OCI-M2 (cell line): ENCODE data around the gene APMAP.
"Not testable (repeated sequence)": the region's sequence is repeated elsewhere in the genome, so short reads cannot be mapped to it uniquely, and the experiment has no call there.

Experiments used
- DNase-seq: peaks from one replicate; lab custom pipeline; 2025; ENCODE audit not compliant: unreplicated experiment; lab: John Stamatoyannopoulos, UW

APMAP gene

GRCh38 chr20:24954151-24954550 is 38.4 kb downstream of the APMAP start:
- DNase-seq = no peak

GRCh38 chr20:24953621-24954133 is 38.9 kb downstream of the APMAP start:
- DNase-seq = no peak

GRCh38 chr20:24953209-24953575 is 39.4 kb downstream of the APMAP start:
- no peak for DNase-seq

- DNase-seq = no peak
Observed at GRCh38 chr20:24952376-24953208, 40.0 kb downstream of the APMAP start.

DNA sequence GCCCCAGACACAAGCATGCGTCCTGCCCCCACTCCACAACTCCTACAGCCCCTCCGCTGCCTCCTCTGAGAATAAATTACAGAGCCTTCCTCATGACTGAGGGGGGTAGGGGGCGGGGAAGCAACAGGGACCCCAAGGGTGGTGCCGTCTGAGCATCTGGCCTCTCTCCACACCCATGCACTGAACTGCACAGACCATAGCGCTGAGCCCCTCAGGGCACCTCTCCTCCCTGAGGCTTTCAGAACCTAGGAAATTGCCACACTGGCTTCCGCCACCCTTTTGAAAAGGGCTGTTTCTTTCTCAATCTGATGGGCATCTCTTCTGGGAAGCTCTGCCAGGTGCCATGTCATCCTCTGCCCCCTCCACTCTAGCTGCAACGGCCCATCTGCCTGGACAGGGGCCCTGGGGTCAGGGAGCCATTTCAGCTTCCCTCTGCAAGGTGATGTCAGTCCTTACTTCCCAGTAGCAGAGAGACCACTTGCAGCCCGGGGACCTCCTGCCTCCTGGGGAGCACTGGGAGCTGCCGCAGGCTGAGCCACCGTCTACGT is 40.9 kb downstream of the APMAP start:
- DNase-seq = no peak

DNA sequence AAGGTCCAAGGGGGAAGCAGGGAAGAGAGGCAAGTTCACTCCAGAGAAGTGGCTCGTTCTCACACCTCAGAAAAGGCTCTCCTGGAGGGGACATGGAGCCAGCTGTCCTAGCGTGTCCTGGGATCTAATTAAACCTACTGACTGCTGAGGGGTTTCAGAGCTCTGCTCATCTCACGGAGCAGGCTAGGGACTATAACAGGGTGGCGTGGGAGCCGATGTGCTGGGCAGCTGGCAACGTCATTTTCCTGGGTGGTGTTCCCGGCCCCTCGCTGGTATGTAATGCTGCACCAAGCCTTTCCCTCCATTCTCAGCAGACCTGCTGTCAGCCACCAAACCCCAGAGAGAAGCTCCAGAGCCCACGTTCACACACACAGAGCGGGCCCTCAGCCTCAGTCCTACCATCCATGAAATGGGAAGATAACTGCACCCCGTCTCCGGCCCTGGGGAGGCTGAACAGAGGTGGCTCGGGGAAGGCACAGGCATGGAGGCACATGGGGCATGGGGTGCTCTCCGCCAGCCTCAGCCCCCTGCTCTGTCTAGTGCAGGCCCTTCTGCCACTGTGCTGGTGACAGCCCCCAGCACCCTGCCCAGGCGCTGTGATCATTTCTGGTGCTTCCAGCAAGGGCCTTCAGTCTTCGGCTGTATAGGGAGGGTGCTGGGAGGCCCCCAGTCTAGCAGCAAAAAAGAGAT is 41.6 kb downstream of the APMAP start:
- DNase-seq = no peak

DNA sequence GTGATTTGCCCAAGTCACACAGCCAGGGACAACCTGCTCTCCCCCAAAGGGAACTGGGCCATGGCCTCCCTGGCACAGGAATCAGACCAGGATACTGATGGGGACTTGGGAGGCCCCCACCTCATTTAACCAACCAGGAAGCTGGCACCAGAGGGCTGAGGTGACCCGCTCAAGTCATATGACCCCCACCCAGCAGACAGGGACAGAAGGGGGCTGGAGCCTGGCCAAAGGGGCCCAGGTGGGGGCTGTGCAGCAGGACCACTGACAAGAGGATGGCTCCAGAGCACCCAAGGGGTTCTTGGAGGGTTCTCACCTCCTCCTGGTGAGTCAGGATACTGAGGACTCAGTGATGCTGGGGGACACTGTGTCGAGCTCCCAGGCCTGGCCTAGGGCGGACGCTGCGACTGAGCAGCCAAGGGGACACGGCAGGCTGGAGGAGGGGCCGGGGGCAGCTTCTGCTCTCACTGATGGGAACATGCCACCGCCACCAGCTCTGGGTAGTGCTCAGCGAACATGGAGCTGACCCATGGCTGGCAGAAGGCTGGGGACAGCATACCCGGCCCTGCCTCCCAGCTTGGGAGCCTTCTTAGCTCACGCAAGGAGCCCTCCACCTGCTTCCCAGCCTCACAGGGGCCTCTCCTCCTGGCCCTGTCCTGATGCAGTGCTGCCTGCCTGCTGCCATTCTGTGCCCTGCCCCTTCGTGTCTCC is 42.3 kb downstream of the APMAP start:
- no peak for DNase-seq

GRCh38 chr20:24949756-24950127 is 42.8 kb downstream of the APMAP start:
- DNase-seq = no peak

- DNase-seq = no peak
Observed at GRCh38 chr20:24948939-24949679, 43.4 kb downstream of the APMAP start, which contains the start of gene CST7. Gene CST7, plus strand, starts transcription at chr20:24949269. Its CDS starts 237 bp downstream, at chr20:24949506.

GRCh38 chr20:24948396-24948938 is 44.1 kb downstream of the APMAP start:
- not testable (repeated sequence) for DNase-seq

- not testable (repeated sequence) for DNase-seq
Observed at GRCh38 chr20:24946376-24946775, 46.2 kb downstream of the APMAP start.

DNA sequence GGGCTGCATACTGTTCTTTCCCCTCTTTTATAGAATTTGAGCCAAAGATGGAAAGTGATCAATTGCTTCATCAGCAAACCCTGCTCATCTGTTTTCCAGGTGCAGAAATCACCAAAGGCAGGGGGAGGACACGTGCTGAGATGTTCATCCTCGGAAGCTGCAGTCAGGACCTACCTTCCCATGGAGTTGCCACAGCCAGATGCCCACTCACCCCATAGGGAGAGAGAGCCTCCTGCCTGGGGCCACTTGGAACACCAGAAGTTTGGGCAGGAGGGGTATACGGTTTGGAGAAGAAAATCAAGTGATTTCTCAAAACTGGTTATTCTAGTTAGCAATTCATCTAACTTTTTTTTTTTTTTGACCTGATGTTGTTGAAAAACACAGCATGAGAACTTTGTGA is 48.8 kb downstream of the APMAP start:
- no peak for DNase-seq

DNA sequence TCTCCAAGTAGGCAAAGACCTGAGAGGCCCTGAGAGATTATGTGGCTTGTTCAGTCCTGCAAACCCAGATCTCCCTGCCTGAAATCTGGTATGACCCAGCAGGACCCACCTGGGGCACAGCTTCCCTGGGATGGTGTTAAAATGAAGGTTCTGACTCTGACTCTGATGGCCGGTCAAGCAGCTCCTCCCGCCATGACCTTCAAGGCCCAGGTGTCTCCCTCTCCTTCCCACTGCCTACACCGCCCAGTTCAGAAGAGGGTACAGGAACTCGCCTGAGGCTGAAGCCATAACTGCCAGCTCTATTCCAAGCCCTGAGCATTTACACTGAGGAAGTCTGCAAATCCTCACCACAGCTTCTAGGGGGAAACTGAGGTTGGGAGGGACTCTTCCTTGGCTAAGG is 49.4 kb downstream of the APMAP start:
- DNase-seq = no peak

DNA sequence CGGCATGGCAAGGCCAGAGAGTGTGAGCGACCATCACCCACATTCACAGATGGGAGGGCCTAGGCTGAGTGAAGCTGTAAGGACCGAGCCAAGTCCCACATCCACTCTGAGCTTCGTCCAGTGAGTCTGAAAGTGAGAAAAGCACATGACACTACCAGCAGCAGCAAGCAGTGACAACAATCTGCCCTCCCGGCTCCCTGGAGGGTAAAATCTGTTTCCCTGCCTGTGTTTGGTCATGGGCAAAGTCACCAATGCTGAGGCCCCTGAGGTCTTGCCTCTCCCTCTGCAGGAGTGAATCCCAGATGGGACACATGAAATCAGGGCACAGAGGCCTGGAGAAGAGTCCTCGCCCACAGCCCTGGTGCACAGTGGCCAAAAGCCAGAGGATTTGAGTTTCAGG is 49.9 kb downstream of the APMAP start:
- no peak for DNase-seq

DNA sequence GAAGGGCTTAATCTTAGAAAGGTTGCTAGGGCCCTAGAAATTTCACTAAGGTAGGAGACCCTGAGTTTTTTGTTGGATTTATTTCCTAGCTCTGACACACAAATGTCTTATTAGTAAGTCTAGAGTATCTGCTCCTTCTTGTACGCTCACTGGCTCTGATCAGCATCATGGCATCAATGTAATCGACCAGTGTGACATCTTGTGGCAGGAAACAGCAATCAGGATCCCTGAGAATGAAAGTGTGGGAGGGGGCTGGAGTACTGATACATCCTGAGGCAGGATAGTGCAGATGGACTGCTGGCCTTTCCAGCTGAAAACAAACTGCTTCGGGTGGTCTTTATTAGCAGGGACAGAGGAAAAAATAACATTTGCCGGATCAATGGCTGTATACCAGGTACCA is 53.5 kb downstream of the APMAP start:
- DNase-seq = no peak

GRCh38 chr20:24938498-24938897 is 54.1 kb downstream of the APMAP start:
- no peak for DNase-seq

DNA sequence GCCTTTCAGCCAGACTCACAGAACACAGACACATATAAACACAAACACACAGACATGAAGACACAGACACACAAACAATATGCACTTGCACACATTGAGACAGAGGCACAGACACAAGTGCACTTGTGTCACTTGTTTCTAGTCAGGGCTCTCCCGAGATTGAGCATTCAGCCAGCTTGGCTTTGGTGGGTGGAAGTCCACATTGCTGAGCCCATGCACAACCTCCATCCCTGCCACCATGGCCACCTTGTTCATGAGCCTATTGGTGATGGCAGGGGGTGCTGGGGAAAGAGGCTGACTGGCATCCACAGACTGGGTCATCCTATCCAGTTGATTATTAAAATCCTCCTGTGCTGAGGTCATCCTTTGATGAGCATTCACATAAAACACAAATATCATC is 55.0 kb downstream of the APMAP start:
- no peak for DNase-seq

DNA sequence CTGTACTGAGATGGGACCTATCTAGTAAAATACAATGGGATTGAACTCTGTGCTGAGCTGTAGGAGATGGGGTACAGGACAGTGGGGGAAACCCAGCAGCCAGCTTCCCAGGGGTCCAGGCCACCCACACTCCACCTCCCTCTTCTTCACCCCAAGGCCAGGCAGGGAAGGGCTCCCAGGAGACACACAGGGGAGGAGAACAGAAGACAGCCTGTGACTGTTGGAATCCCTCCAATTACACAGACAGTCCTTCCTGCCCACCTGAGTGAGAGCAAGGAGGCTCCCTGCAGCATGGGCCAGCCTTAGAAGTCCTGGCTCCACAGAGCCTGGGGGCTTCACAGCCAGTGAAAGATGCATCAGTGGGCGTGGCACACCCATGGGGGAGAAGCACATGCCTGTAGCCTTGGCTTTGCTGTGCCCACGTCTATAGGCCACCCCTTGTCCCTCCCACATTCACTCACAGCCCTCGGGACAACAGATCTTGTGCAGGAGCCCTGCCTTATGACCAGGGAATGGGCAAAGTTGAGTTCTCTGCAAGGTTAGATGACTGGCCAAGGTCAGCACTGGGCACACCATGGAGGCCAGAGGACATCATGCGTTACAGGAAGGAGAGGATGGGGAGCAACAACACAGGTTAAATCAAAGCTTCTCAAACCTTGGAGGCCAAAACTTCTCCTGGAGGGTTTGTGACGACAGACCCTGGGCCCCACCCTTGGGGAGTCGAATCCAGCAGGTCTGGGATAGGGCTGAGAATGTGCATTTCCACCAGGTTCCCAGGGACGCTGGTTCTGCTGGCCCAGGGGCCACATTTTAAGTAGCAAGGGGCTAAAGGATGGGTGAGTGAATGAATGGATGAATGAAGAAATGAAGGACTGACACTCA is 55.8 kb downstream of the APMAP start:
- DNase-seq = no peak

DNA sequence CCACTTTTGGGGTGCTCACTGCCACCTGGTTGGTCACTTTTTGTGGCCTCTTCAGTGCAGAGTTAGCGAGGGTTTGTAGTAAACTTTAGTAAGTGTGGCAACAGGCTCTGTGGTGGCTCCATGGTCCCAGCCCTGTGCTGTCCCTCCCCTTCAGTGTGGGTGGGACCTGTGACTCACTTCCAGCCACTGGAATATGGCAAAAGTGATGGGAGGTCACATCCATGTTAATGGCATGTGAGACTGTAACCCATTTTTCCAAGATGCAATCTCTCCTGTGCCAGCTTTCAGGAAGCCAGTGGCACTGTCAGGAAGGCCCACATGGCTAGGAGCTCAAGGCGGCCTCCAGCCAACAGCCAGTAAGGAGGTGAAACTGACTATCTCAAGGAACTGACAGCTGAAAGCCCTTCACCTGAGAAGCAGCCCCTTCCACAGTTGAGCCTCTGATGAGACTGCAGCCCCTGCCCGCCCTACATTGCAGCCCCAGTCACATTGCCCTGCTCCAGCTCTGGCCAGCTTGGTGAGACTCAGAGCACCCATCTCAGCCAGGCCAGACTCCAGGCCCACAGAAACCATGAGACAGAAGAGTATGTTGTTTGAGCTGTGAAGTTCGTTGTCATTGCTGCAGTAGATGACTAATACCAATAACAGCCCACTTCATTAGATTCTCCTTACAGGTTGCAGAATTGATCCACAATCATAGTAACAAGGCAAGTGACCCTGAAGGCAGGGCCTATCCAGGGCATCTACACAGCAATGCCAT is 56.6 kb downstream of the APMAP start:
- DNase-seq = no peak
